Tibial nerve (tissue), 3 donors: ENCODE results near the gene GALNTL6.
"Not testable (repeated sequence)": the region's sequence is repeated elsewhere in the genome, so short reads cannot be mapped to it uniquely, and the experiment has no call there.

Experiments used
- POLR2A ChIP-seq, 2 donors: fragments of 450-650 bp; IDR thresholded peaks; one replicate each; pipeline ENCODE4 v1.6.1; 2017; ENCODE audit warnings: antibody characterized with exemption in 2 of 2, mild to moderate bottlenecking in 2 of 2, moderate library complexity in 2 of 2
- TF ChIP-seq, protein P1 (sequence below), 5 experiments: fragments of 200-600 bp in 3 of 5; fragments of 450-650 bp in 2 of 5; sonication (generic) in 3 of 5; IDR thresholded peaks; one replicate each; pipeline ENCODE4 v1.5.1; 2016 to 2019; ENCODE audit warnings: antibody characterized with exemption in 5 of 5, mild to moderate bottlenecking in 3 of 5, moderate library complexity in 2 of 5

DNA sequence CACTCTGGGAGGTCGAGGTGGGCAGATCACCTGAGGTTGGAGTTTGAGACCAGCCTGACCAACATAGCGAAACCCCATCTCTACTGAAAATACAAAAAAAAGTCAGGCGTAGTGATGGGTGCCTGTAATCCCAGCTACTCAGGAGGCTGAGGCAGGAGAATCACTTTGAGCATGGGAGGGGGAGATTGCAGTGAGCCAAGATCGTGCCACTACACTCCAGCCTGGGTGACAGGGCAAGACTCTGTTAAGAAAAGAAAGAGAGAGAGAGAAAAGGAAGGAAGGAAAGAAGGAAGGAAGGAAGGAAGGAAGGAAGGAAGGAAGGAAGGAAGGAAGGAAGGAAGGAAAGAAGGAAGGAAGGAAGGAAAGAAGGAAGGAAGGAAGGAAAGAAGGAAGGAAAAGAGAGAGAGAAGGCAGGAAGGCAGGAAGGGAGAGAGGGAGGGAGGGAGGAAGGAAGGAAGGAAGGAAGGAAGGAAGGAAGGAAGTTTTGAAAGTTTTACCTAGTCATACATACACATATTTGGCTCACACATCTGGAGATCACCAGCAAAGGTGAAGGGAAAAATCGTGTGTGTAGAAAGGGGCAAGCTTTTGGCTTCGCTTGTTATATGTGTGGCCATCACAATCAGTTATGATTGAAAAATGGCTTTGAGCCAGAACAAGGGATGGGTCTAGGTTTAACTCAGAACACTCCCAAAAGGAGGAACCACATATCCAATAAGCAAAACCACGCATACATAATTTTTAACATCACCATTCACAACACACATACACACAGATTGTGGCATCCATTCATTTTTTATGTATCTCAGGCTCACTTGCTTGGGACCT lies 1208.8 kb downstream of the GALNTL6 start:
- TF ChIP-seq, protein P1, sequence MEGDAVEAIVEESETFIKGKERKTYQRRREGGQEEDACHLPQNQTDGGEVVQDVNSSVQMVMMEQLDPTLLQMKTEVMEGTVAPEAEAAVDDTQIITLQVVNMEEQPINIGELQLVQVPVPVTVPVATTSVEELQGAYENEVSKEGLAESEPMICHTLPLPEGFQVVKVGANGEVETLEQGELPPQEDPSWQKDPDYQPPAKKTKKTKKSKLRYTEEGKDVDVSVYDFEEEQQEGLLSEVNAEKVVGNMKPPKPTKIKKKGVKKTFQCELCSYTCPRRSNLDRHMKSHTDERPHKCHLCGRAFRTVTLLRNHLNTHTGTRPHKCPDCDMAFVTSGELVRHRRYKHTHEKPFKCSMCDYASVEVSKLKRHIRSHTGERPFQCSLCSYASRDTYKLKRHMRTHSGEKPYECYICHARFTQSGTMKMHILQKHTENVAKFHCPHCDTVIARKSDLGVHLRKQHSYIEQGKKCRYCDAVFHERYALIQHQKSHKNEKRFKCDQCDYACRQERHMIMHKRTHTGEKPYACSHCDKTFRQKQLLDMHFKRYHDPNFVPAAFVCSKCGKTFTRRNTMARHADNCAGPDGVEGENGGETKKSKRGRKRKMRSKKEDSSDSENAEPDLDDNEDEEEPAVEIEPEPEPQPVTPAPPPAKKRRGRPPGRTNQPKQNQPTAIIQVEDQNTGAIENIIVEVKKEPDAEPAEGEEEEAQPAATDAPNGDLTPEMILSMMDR (IDR thresholded peaks at IDR 0.05), result not testable (repeated sequence)
- TF ChIP-seq POLR2A (IDR thresholded peaks at IDR 0.05), result not testable (repeated sequence)
